ENCODE results near the gene ZNF3. TPM values are rescaled to one million over a fixed set of nuclear protein-coding genes. Genes with fewer than 3 reads are reported as not detected.

ZNF3 gene
- total RNA-seq, 2 donors from 2014 or later: 20.5 to 21.4 TPM

DNA sequence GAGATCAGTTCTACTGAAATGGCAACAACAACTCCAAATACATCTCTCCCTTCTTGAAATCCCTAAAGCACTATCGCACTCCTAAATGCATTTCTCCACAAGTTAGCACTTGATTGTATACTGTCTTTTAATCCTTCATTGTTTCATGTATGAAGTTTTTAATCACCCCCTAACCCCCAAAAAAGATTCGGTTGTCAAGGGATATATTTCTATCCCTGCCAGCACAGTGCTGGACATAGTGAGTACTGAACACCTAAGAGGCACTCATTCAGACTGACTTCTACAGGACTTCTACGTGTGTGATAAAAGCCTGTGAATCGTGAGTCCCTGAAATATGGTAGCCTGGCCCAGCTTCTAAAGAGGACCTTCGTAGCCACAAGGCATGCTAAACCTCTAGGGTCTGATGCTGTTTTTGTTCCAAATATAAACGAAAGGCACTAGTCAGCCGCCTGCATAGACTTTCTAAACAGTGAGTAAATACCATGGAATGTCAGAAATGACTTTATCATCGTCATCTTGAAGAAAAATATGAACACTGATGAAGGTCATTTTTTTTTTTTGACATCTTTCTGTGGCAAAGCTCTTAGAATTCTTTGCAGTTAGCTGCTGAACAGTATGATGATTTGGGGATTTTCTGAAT, 46.5 kb downstream of the ZNF3 start:
- no peaks in the 10 kb centered on the region for H3K9me3 ChIP-seq
- H3K27me3 ChIP-seq (replicated peaks; ENCODE audit: insufficient read depth): no peaks in the 10 kb centered on the region
- no peak for TF ChIP-seq CTCF (IDR thresholded peaks at IDR 0.05)
- no peak for TF ChIP-seq POLR2A (IDR thresholded peaks at IDR 0.05)
- no peak for TF ChIP-seq POLR2AphosphoS5 (IDR thresholded peaks at IDR 0.05)
- H3K36me3 ChIP-seq: peaks cover 8 to 18% of the 10 kb centered on the region in 2 donors
- 75% methylated on average over 8 of the region's 8 CpGs for WGBS
- H3K4me1 ChIP-seq (replicated peaks): no peaks in the 10 kb centered on the region
- intact Hi-C loops (cut with DNase I): no loop called here
- no peak overlapping the region for H3K4me3 ChIP-seq
- no peak for DNase-seq (ENCODE audit: low spot score)
- no peak overlapping the region for H3K27ac ChIP-seq

DNA sequence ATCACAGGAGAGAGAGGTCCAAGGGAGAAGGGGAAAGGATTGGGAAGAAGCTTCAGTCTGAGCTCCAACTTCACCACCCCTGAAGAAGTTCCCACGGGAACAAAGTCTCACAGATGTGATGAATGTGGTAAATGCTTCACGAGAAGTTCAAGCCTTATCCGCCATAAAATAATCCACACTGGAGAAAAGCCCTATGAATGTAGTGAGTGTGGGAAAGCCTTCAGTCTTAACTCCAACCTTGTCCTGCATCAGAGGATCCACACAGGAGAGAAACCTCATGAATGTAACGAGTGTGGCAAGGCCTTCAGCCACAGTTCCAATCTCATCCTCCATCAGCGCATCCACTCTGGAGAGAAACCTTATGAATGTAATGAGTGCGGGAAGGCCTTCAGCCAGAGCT, 48.0 kb downstream of the ZNF3 start:
- no peak for TF ChIP-seq CTCF (IDR thresholded peaks at IDR 0.05)
- TF ChIP-seq POLR2A (IDR thresholded peaks at IDR 0.05): no peak
- TF ChIP-seq POLR2AphosphoS5 (IDR thresholded peaks at IDR 0.05): no peak
- intact Hi-C loops (cut with DNase I): no loop called here
- 94% methylated on average over 6 of the region's 6 CpGs for whole genome bisulfite sequencing
- Histone ChIP-seq H3K27ac (no peak overlapping the region), H3K4me1 (replicated peaks) (no peaks in the 10 kb centered on the region), H3K9me3 (no peaks in the 10 kb centered on the region), H3K27me3 (replicated peaks; ENCODE audit: insufficient read depth) (no peaks in the 10 kb centered on the region), H3K36me3 (peaks cover 14 to 24% of the 10 kb centered on the region in 2 donors), H3K4me3 (no peak overlapping the region)
- no peak for DNase-seq (ENCODE audit: low spot score)

DNA sequence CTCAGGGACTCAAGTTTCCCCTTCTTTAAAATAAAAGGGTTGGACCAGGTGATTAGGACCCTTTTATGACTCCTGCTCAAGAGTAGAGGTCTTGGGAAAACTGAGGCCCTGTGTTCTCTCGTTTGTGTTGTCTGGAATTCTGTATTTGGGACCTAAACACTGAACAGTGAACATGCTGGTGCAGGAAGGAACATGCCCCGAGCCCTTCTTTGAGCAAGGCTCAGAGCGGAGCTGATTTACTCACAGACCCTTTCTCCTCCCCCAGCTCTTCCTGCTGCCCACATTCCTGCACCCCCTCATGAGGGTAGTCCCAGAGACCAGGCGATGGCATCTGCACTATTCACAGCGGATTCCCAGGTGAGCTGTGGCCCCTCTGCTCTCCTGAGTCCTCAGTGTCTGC, 51.9 kb downstream of the ZNF3 start:
- TF ChIP-seq POLR2A (IDR thresholded peaks at IDR 0.05) (no peak), POLR2AphosphoS5 (IDR thresholded peaks at IDR 0.05) (no peak), CTCF (IDR thresholded peaks at IDR 0.05) (no peak)
- WGBS: 57% methylated on average over 5 of the region's 5 CpGs
- Histone ChIP-seq H3K27me3 (replicated peaks; ENCODE audit: insufficient read depth) (no peaks in the 10 kb centered on the region), H3K27ac (peak overlapping the region in 1 of 2 donors; percentile 22), H3K4me3 (no peak overlapping the region), H3K4me1 (replicated peaks) (no peaks in the 10 kb centered on the region), H3K36me3 (peaks cover 14 to 24% of the 10 kb centered on the region in 2 donors), H3K9me3 (no peaks in the 10 kb centered on the region)
- intact Hi-C loops (cut with DNase I): no loop called here
- no peak for DNase-seq (ENCODE audit: low spot score)

DNA sequence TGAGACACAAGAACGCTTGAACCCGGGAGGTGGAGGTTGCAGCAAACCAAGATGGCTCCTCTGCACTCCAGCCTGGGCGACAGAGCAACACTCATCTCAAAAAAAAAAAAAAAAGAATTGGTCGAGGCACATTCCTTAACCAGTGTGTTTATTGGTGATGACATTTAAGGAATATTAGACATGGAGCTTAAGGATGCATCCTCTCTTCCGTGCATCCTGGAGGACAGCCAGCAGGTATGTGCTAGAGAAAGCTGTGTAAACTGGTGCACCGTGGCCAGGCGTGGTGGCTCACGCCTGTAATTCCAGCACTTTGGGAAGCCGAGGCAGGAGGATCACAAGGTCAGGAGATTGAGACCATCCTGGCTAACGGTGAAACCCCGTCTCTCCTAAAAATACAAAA, 54.3 kb downstream of the ZNF3 start:
- intact Hi-C loops (cut with DNase I): no loop called here
- 92% methylated on average over 11 of the region's 11 CpGs for WGBS
- no peak for DNase-seq (ENCODE audit: low spot score)
- TF ChIP-seq POLR2AphosphoS5 (IDR thresholded peaks at IDR 0.05): no peak
- TF ChIP-seq POLR2A (IDR thresholded peaks at IDR 0.05): no peak
- no peaks in the 10 kb centered on the region for H3K9me3 ChIP-seq
- H3K27ac ChIP-seq: no peak overlapping the region
- peaks cover 7% of the 10 kb centered on the region for H3K4me1 ChIP-seq (replicated peaks)
- peaks cover 20 to 28% of the 10 kb centered on the region in 2 donors for H3K36me3 ChIP-seq
- H3K27me3 ChIP-seq (replicated peaks; ENCODE audit: insufficient read depth): no peaks in the 10 kb centered on the region
- H3K4me3 ChIP-seq: no peak overlapping the region

GRCh38 chr7:100024020-100024619, 57.4 kb downstream of the ZNF3 start:
- DNase-seq (ENCODE audit: low spot score): no peak
- Histone ChIP-seq H3K27me3 (replicated peaks; ENCODE audit: insufficient read depth) (no peaks in the 10 kb centered on the region), H3K27ac (peak overlapping the region; percentile 99 to 100), H3K4me3 (no peak overlapping the region), H3K4me1 (replicated peaks) (peaks cover 16% of the 10 kb centered on the region), H3K36me3 (peaks cover 6 to 8% of the 10 kb centered on the region in 2 donors), H3K9me3 (no peaks in the 10 kb centered on the region)
- 89% methylated on average over 12 of the region's 12 CpGs for WGBS
- TF ChIP-seq POLR2A (IDR thresholded peaks at IDR 0.05): no peak
- TF ChIP-seq POLR2AphosphoS5 (IDR thresholded peaks at IDR 0.05): no peak
- no peak for TF ChIP-seq CTCF (IDR thresholded peaks at IDR 0.05)
- intact Hi-C loops (cut with DNase I): no loop called here

All from prostate gland (tissue), 2 donors.